Middle frontal gyrus (tissue), 1 donor: ENCODE measurements around the gene SYDE1.

Source experiments
- DNase-seq: peaks from one replicate; pipeline ENCODE4 v3.0.0-alpha.2; 2015; ENCODE audit warnings: low spot score; ENCODE audit errors: extremely low spot score

SYDE1 gene

GRCh38 chr19:15125232-15126067 is 18.2 kb downstream of the SYDE1 start:
- peak; percentile 93 for DNase-seq

- no peak for DNase-seq
Measured at GRCh38 chr19:15126131-15126910, 19.1 kb downstream of the SYDE1 start.

DNA sequence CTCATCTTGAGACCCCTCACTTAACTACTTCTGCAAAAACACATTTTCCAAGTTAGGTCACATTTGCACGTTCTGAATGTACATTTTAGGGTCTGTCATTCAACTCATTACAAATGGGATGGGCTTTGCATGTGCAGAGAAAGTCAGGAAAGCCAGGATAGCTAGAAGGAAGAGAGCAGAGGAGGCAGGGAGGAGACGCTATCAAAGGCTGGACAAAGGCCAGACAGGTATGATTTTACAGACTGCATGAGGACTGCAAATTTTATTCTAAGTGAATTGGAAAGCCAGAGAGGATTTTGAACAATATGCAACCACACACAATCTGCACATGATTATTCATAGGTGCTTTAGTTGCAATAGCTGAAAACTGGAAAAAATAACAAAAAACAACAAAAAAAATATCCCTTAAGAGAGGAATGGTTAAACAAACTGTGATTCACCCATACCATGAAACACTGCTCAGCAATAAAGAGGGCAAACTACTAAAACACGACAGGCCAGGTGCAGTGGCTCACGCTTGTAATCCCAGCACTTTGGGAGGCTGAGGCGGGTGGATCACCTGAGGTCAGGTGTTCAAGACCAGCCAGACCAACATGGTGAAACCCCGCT is 21.1 kb downstream of the SYDE1 start:
- DNase-seq: no peak

DNA sequence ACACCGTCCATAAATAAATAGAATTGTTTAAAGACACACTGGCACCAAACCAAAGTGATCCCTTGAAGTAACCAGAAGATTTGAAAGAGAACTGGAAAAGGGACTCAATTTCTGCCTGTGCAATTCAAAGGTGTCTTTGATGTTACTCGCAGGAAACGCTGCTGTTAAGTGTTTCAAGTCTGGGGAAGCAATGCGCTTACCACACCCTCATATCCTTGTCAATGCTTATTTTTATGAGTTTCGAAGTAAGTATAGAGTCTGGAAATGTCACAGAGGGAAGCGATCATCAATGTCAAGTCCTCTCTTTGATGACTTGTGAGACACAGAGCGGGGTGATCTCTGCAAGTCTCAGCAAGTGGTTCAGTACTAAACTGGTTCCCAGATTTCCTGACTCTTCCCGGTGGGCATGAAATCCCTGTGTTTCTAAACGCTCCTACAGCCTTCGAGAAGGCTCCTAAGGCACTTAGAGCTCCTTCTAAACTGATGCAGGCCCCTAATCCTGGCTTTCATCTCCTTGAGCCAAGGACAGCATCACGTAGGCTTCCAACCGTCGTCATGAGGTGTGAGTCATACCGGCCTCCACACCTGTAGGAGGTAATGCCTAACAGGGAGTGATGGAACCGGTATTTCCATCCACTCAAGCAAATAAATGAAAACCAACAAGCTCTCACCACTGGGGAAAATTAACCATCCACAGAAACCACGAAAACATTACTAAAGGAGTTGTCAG is 22.8 kb downstream of the SYDE1 start:
- no peak for DNase-seq

DNA sequence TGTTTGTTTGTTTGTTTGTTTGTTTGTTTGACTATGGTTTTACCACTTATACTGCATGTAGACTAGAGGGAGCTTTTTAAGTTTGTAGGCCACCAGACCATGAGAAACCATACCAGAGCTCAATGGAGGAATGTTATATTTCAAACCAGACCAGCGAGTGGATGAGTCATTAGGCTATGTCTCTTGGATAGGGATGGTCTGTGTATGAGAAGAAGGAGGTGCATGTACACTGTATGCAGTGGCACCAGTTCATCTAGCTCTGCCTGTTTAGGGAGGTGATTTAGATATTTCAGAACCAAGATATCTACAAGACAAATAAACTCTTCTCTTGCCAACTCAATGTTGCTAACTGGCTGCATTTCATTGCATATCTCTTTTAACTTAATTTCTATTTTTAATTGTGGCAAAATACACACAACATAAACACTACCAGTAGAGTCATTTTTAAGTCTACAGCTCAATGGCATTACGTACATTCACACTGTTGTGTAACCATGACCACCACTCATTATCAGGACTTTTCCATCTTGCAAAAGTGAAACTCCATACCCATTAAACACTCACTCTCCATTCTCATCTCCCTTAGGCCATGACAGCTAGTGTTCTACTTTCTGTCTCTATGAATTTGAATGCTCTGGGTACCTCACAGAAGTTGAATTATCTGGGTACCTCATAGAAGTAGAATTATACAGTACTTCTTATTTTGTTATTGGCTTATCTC is 29.2 kb downstream of the SYDE1 start:
- no peak for DNase-seq

DNA sequence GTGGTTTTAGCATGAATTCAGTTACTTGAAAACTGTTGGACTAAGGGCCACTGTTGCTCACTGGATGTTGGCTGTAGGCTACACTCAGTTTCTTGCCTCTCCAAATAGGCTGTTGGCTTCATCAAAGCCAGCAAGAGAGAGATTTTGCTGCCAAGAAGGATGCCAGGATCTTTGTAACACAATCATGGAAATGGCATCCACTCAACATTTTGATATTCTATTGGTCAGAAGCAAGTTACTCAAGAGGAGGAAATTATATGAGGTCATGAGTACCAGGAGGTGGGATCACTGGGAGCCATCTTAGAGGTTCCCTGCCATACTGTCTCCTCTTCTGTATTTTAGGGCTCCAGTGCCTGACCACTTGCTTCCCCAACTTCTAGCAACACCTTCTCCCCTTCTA is 30.6 kb downstream of the SYDE1 start:
- no peak for DNase-seq

DNA sequence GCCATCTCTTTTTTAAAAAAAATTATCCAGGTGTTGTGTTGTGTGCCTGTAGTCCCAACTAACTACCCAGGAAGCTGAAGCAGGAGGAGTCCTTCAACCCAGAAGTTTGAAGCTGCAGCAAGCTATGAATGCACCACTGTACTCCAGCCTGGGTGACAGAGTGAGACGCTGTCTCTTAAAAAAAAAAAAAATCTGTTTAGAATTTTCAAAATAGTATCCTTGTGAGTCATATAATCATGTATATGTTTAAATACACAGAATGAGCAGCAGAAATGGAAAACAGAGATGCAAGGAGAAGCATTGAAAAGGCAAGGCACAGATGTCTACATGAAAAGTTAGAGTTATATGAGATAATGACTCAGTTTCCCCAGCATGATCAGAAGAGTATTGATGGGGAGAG is 31.2 kb downstream of the SYDE1 start:
- no peak for DNase-seq

- no peak for DNase-seq
Measured at GRCh38 chr19:15141143-15141542, 33.9 kb downstream of the SYDE1 start.

- DNase-seq: no peak
Measured at GRCh38 chr19:15142313-15142712, 35.1 kb downstream of the SYDE1 start.

GRCh38 chr19:15144046-15144646 is 36.9 kb downstream of the SYDE1 start:
- no peak for DNase-seq

- DNase-seq: no peak
Measured at GRCh38 chr19:15147090-15147489, 39.9 kb downstream of the SYDE1 start.

DNA sequence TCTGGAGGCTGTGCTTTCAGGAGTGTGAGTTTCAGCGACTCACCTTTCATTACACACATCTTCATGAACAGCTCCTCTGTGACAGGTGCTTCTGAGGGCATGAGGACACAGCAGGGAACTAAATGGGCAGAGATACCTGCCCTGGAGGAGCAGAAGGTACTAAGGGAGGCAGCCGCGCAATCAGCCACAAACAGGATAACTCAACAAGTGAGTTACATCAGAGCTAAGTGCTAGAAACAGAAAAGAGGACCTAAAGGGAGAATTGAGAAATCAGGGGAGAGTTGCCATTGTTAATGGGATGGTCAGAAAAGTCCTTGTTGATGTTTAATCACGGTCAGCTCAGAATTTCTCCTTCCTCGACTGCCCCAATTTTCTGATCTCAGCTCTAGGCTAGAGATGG is 42.5 kb downstream of the SYDE1 start:
- DNase-seq: no peak

DNA sequence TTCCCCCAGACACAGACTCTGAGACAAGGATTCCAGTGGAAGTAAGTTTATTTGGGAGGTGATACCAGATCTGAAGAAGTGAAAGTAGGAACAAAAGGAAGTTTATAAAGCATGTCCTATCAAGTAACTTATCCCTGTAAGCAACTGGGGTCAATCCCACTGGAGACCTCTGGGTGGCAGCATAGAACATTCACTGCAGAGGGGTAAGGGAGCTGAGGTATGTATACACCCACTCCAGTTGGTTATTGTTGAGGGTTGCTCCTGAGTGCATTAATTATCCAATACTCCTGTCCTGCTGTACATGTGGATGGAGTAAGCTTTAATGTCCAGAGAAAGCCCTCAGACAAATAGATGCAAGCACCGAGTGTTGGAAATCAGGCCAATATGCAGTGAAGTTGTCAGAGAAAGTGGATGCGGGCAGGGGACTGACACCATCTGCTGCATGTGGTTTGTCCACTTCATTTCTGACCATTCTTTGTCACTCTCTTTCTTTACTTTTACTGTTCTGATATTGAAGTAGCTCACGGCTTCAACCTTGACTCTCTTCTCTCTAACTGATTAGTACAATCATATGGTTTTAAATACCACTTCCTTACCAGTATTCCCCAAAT is 46.9 kb downstream of the SYDE1 start:
- no peak for DNase-seq

GRCh38 chr19:15155296-15155695 is 48.1 kb downstream of the SYDE1 start:
- DNase-seq: no peak

- DNase-seq: no peak
Measured at GRCh38 chr19:15156391-15156790, 49.2 kb downstream of the SYDE1 start.

- DNase-seq: no peak
Measured at GRCh38 chr19:15159251-15159650, 52.0 kb downstream of the SYDE1 start.

DNA sequence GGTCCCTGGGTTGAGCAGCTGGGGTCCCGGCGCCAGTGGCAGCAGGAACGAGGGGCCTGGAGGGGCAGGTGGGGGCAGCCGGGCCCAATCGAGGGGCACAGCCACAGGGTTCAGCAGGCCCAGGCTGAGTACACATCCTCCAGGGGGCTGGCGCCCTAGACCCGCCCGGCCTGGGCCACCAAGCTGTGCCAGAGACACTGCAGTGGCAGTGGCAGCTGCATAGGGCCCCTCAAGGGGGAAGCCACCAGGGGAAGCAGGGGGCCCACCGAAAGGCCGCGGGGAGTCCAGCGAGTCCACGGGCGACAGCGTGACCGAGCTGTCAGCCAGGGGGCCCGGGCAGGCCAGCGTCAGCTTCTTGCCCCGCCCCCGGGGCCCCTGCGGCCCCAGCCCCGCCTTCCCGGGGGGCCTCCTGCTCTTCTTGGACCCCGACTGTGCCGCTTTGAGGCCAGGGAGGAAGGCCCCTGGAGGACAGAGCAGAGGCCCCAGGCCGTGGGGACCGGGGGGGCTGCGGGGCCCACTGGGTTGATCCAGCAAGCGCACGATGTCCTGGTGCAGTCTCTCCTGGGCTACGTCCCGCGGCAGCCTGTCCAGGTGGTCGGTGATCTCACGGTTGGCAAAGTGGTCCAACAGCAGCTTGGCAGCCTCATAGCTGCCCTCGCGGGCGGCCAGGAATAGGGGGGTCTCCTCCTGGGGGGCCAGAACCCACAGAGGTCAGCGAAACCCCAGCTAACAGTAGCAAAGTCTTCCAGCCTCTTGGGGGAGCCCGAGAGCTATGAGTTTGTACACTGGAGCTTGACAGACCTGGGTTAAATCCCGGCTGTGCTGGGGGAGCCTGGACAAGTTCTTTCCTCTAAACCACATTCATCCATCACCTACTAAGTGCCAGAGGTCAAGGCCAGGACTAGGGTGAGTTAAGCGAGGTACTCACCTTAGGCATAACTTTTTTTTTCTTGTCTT is 54.1 kb downstream of the SYDE1 start:
- DNase-seq: no peak
